ENCODE results near the gene CNTNAP3.
"Not testable (repeated sequence)": the region's sequence is repeated elsewhere in the genome, so short reads cannot be mapped to it uniquely, and the experiment has no call there.

Gene CNTNAP3

DNA sequence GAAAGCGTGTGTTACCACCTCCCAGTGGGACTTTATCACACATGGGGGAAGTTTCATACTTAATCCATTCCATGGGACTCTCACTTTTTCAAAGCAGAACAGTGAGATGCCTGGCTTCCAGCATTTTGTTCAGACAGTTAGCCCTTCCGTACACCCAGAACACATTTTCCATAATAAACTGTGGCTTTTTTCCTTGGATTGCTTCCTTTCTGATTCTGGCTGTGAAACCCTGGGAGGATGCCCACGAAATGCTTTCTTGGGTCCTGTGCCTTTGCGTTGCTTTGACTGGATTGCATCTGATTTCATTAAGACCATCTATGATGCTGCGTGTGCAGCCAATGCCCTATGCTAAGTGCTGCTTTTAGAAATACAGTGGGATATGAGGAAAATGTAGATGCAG is 259.1 kb downstream of the CNTNAP3 start:
- H3K9ac ChIP-seq; H3K4me3 ChIP-seq (ENCODE audit: low read depth, low read length); H3K27ac ChIP-seq; H3K4me1 ChIP-seq; H3K36me3 ChIP-seq (ENCODE audit: control insufficient read depth, insufficient read depth, low read length); H3K9me3 ChIP-seq (ENCODE audit: control insufficient read depth, low read length); H3K79me2 ChIP-seq; H3K4me2 ChIP-seq (ENCODE audit: low read length); H3K27me3 ChIP-seq (ENCODE audit: control insufficient read depth, insufficient read depth, low read length); H2AFZ ChIP-seq: not testable (repeated sequence)

DNA sequence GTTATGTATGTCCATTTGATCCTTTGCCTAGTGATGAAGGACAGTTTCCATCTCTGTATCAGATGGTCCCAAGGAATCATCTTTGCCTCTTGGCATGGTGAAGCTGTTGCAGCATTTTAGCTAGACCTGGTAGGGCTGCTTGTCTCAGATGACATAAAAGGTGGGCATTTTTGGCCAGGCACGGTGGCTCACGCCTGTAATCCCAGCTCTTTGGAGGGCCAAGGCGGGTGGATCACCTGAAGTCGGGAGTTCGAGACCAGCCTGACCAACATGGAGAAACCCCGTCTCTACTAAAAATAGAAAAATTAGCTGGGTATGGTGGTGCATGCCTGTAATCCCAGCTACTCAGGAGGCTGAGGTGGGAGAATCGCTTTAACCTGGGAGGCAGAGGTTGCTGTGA is 259.8 kb downstream of the CNTNAP3 start:
- not testable (repeated sequence) for H3K27me3 ChIP-seq (ENCODE audit: control insufficient read depth, insufficient read depth, low read length); H3K4me3 ChIP-seq (ENCODE audit: low read depth, low read length); H2AFZ ChIP-seq; H3K36me3 ChIP-seq (ENCODE audit: control insufficient read depth, insufficient read depth, low read length); H3K27ac ChIP-seq; H3K4me2 ChIP-seq (ENCODE audit: low read length); H3K4me1 ChIP-seq; H3K79me2 ChIP-seq; H3K9me3 ChIP-seq (ENCODE audit: control insufficient read depth, low read length); H3K9ac ChIP-seq

DNA sequence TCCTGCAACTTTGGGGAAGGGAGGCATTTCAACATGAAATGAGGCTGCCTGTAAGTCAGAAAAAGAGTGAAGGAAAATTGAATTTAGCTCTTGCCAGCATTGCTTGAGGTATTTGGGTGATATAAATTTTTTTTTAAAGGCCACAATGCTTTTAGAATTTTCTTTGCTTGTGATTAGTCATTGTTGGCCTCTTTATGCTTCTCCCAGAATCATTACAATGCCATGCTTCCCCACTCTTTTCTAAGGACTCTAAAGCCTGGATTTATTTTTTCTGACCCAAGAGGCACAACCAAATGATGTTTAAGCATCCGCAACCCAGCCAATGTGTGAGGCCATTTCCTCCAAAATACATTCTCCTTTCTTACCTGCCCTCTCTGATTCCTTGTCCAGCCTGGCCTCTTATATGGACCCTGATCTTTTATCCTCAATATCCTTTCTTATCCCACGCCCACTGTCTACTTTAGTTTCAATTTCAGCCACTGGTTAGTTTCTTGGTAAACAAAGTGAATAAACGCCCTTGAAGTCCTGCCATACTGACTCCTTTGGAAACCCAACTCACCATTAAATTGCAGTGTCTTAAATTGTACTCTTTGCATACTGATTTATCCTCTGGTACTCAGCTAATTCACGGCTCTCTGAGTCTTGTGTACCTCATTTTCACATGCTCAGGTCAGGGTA is 261.9 kb downstream of the CNTNAP3 start:
- not testable (repeated sequence) for H3K27ac ChIP-seq; H3K27me3 ChIP-seq (ENCODE audit: control insufficient read depth, insufficient read depth, low read length); H2AFZ ChIP-seq; H3K4me1 ChIP-seq; H3K4me3 ChIP-seq (ENCODE audit: low read depth, low read length); H3K9ac ChIP-seq; H3K79me2 ChIP-seq; H3K4me2 ChIP-seq (ENCODE audit: low read length); H3K9me3 ChIP-seq (ENCODE audit: control insufficient read depth, low read length); H3K36me3 ChIP-seq (ENCODE audit: control insufficient read depth, insufficient read depth, low read length)
